SK-N-SH treated with all-trans-retinoic acid at 6 μM for 48 hours (cell line): ENCODE results near the gene MRPL46.

ENCODE experiments used
- ATAC-seq: fragments of 200-7000 bp; cut with Tn5 transposase; 3 replicates; pipeline ENCODE4 v1.9.1; 2020; ENCODE audit warnings: mild to moderate bottlenecking, moderate library complexity
- ARNTL ChIP-seq: fragments of 450-650 bp; formaldehyde crosslinking; IDR thresholded peaks from 2 replicates; pipeline ENCODE4 v1.5.0; 2020; ENCODE audit warnings: low read depth, mild to moderate bottlenecking, moderate library complexity, borderline replicate concordance
- BACH2 ChIP-seq: fragments of 250-450 bp; sonication (Bioruptor Pico); IDR thresholded peaks from 2 replicates; pipeline ENCODE4 v1.9.0; 2021; ENCODE audit warnings: mild to moderate bottlenecking, borderline replicate concordance
- CREB5 ChIP-seq: fragments of 250-450 bp; sonication (Bioruptor Pico); IDR thresholded peaks from 2 replicates; pipeline ENCODE4 v1.5.1; 2020; ENCODE audit warnings: low read depth, mild to moderate bottlenecking, moderate library complexity
- CSRNP3 ChIP-seq: fragments of 250-450 bp; sonication (Bioruptor Pico); IDR thresholded peaks from 2 replicates; pipeline ENCODE4 v1.5.1; 2021; ENCODE audit warnings: mild to moderate bottlenecking, moderate library complexity
- ESRRG ChIP-seq: fragments of 250-450 bp; sonication (Bioruptor Pico); IDR thresholded peaks from 2 replicates; pipeline ENCODE4 v1.6.1; 2021; ENCODE audit warnings: mild to moderate bottlenecking
- GLIS3 ChIP-seq: fragments of 250-450 bp; sonication (Bioruptor Pico); IDR thresholded peaks from 2 replicates; pipeline ENCODE4 v1.5.0; 2020; ENCODE audit warnings: mild to moderate bottlenecking, moderate library complexity
- ISL1 ChIP-seq: fragments of 250-450 bp; sonication (Bioruptor Pico); IDR thresholded peaks from 2 replicates; pipeline ENCODE4 v2.1.2; 2022; ENCODE audit warnings: mild to moderate bottlenecking, moderate library complexity
- OSR1 ChIP-seq: fragments of 250-450 bp; sonication (Bioruptor Pico); IDR thresholded peaks from 2 replicates; pipeline ENCODE4 v1.8.0; 2022; ENCODE audit warnings: moderate library complexity, mild to moderate bottlenecking, inconsistent platforms
- PATZ1 ChIP-seq: fragments of 250-450 bp; sonication (Bioruptor Pico); IDR thresholded peaks from 2 replicates; pipeline ENCODE4 v1.8.0; 2020; ENCODE audit warnings: mild to moderate bottlenecking, moderate library complexity, borderline replicate concordance
- POU6F1 ChIP-seq: fragments of 250-450 bp; sonication (Bioruptor Pico); IDR thresholded peaks from 2 replicates; pipeline ENCODE4 v1.8.0; 2021; ENCODE audit warnings: low read depth, mild to moderate bottlenecking, moderate library complexity, borderline replicate concordance
- PPARA ChIP-seq: fragments of 250-450 bp; sonication (Bioruptor Pico); IDR thresholded peaks from 2 replicates; pipeline ENCODE4 v1.5.0; 2020; ENCODE audit warnings: mild to moderate bottlenecking, borderline replicate concordance
- RARB ChIP-seq: fragments of 250-450 bp; sonication (Bioruptor Pico); IDR thresholded peaks from 2 replicates; pipeline ENCODE4 v1.8.0; 2021; ENCODE audit warnings: mild to moderate bottlenecking, moderate library complexity
- SNAI2 ChIP-seq: fragments of 250-450 bp; sonication (Bioruptor Pico); IDR thresholded peaks from 2 replicates; pipeline ENCODE4 v1.5.0; 2020; ENCODE audit warnings: mild to moderate bottlenecking, moderate library complexity
- TCF4 ChIP-seq: fragments of 250-450 bp; sonication (Bioruptor Pico); IDR thresholded peaks from 2 replicates; pipeline ENCODE4 v1.8.0; 2021; ENCODE audit warnings: mild to moderate bottlenecking, moderate library complexity, borderline replicate concordance
- TOX ChIP-seq: fragments of 250-450 bp; sonication (Bioruptor Pico); IDR thresholded peaks from 2 replicates; pipeline ENCODE4 v1.8.0; 2021; ENCODE audit warnings: mild to moderate bottlenecking, moderate library complexity, borderline replicate concordance
- TSHZ2 ChIP-seq: fragments of 250-450 bp; sonication (Bioruptor Pico); IDR thresholded peaks from 2 replicates; pipeline ENCODE4 v1.5.0; 2020; ENCODE audit warnings: mild to moderate bottlenecking, moderate library complexity
- ZC3H10 ChIP-seq: fragments of 250-450 bp; sonication (Bioruptor Pico); IDR thresholded peaks from 2 replicates; pipeline ENCODE4 v1.5.1; 2021; ENCODE audit warnings: mild to moderate bottlenecking, moderate library complexity
- ZFP3 ChIP-seq: fragments of 250-450 bp; sonication (Bioruptor Pico); IDR thresholded peaks from 2 replicates; pipeline ENCODE4 v1.5.0; 2020; ENCODE audit warnings: mild to moderate bottlenecking, moderate library complexity
- ZFP30 ChIP-seq: fragments of 450-650 bp; formaldehyde crosslinking; IDR thresholded peaks from 2 replicates; pipeline ENCODE4 v1.5.0; 2022; ENCODE audit warnings: mild to moderate bottlenecking, moderate library complexity
- ZNF565 ChIP-seq: fragments of 450-650 bp; formaldehyde crosslinking; conservative IDR thresholded peaks from 2 replicates; pipeline ENCODE4 v1.5.0; 2020; ENCODE audit warnings: low read depth, mild to moderate bottlenecking, moderate library complexity
- ZNF70 ChIP-seq: fragments of 450-650 bp; formaldehyde crosslinking; IDR thresholded peaks from 2 replicates; pipeline ENCODE4 v1.5.0; 2020; ENCODE audit warnings: mild to moderate bottlenecking, moderate library complexity
- ZNF8 ChIP-seq: fragments of 450-650 bp; formaldehyde crosslinking; IDR thresholded peaks from 2 replicates; pipeline ENCODE4 v1.5.0; 2020; ENCODE audit warnings: mild to moderate bottlenecking, moderate library complexity

The MRPL46 gene

GRCh38 chr15:88484682-88485331 lies 17.6 kb upstream of the MRPL46 start:
- ATAC-seq = no peak
- TF ChIP-seq ZNF70 (CRISPR knock-in tag) (no peak), OSR1 (CRISPR knock-in tag) (no peak), POU6F1 (no peak), TSHZ2 (CRISPR knock-in tag) (no peak), BACH2 (CRISPR knock-in tag) (no peak), TCF4 (CRISPR knock-in tag) (no peak), ISL1 (CRISPR knock-in tag) (no peak), ZNF8 (CRISPR knock-in tag) (no peak), TOX (CRISPR knock-in tag) (no peak), RARB (CRISPR knock-in tag) (no peak), PATZ1 (CRISPR knock-in tag) (no peak)

GRCh38 chr15:88482263-88482662 lies 15.1 kb upstream of the MRPL46 start:
- no peak for ATAC-seq
- TF ChIP-seq ZNF565 (CRISPR knock-in tag) (no peak), ZC3H10 (CRISPR knock-in tag) (no peak), PATZ1 (CRISPR knock-in tag) (no peak), ZNF70 (CRISPR knock-in tag) (no peak), POU6F1 (no peak), ZFP3 (CRISPR knock-in tag) (no peak), PPARA (CRISPR knock-in tag) (no peak), GLIS3 (CRISPR knock-in tag) (no peak), ESRRG (no peak), ARNTL (CRISPR knock-in tag) (no peak), TSHZ2 (CRISPR knock-in tag) (no peak), TCF4 (CRISPR knock-in tag) (no peak), ZFP30 (CRISPR knock-in tag) (no peak), CSRNP3 (no peak), ISL1 (CRISPR knock-in tag) (no peak), TOX (CRISPR knock-in tag) (no peak), RARB (CRISPR knock-in tag) (no peak), SNAI2 (CRISPR knock-in tag) (no peak), CREB5 (CRISPR knock-in tag) (no peak), BACH2 (CRISPR knock-in tag) (no peak)
